ENCODE results near the gene BBS9. TPM values are rescaled to one million over a fixed set of nuclear protein-coding genes. Genes with fewer than 3 reads are reported as not detected.

Gene BBS9
- total and polyA plus RNA-seq, 12 donors = 4.1 to 44.0 (median 10.0) TPM

- intact Hi-C loops (cut with DNase I) = no loop called here
- Histone ChIP-seq H3K9me3 (no peaks in the 10 kb centered on the region), H3K36me3 (no peaks in the 10 kb centered on the region), H3K27me3 (no peaks in the 10 kb centered on the region), H3K27ac (no peak overlapping the region), H3K4me3 (no peak overlapping the region), H3K4me1 (peaks cover 0 to 9% (median 0%) of the 10 kb centered on the region in 9 donors)
- TF ChIP-seq CTCF (IDR thresholded peaks at IDR 0.05) = no peak
- no peak for DNase-seq
- ATAC-seq = no peak
These were observed 427.1 kb downstream of the BBS9 start for GRCh38 chr7:33556472-33556871.

- Histone ChIP-seq H3K4me1 (peaks cover 0 to 9% (median 0%) of the 10 kb centered on the region in 9 donors), H3K9me3 (no peaks in the 10 kb centered on the region), H3K36me3 (no peaks in the 10 kb centered on the region), H3K27ac (no peak overlapping the region), H3K4me3 (no peak overlapping the region), H3K27me3 (no peaks in the 10 kb centered on the region)
- no peak for DNase-seq
- intact Hi-C loops (cut with DNase I) = no loop called here
- no peak for ATAC-seq
- no peak for TF ChIP-seq CTCF (IDR thresholded peaks at IDR 0.05)
- 86 to 93% methylated on average over 6 of the region's 6 CpGs for WGBS, 2 donors
These were observed 429.4 kb downstream of the BBS9 start for GRCh38 chr7:33558549-33559323.

GRCh38 chr7:33559324-33559710 is 430.0 kb downstream of the BBS9 start:
- Histone ChIP-seq H3K9me3 (no peaks in the 10 kb centered on the region), H3K4me1 (peaks cover 0 to 7% (median 0%) of the 10 kb centered on the region in 9 donors), H3K36me3 (no peaks in the 10 kb centered on the region), H3K27me3 (no peaks in the 10 kb centered on the region), H3K4me3 (no peak overlapping the region), H3K27ac (no peak overlapping the region)
- no peak for ATAC-seq
- intact Hi-C loops (cut with DNase I) = no loop called here
- no peak for DNase-seq
- 77 to 81% methylated on average over 6 of the region's 6 CpGs for WGBS, 2 donors
- no peak for TF ChIP-seq CTCF (IDR thresholded peaks at IDR 0.05)

GRCh38 chr7:33562996-33563395 is 433.6 kb downstream of the BBS9 start:
- intact Hi-C loops (cut with DNase I) = no loop called here
- TF ChIP-seq CTCF (IDR thresholded peaks at IDR 0.05) = no peak
- H3K36me3 ChIP-seq = no peaks in the 10 kb centered on the region
- ATAC-seq (no peak), DNase-seq (no peak)
- no peak overlapping the region for H3K27ac ChIP-seq
- H3K4me3 ChIP-seq = no peak overlapping the region
- no peaks in the 10 kb centered on the region for H3K27me3 ChIP-seq
- H3K9me3 ChIP-seq = no peaks in the 10 kb centered on the region
- H3K4me1 ChIP-seq = no peaks in the 10 kb centered on the region

Data from heart right ventricle (tissue), 16 donors.